Measurements from ENCODE around the gene UNC13B.
"Not testable (repeated sequence)": the region's sequence is repeated elsewhere in the genome, so short reads cannot be mapped to it uniquely, and the experiment has no call there.

UNC13B gene

GRCh38 chr9:35164711-35165110, 2.9 kb downstream of the UNC13B start:
- DNase-seq: no peak

- not testable (repeated sequence) for DNase-seq
These were observed 5.6 kb downstream of the UNC13B start for GRCh38 chr9:35167429-35167828.

GRCh38 chr9:35168963-35169362, 7.2 kb downstream of the UNC13B start:
- DNase-seq: no peak

DNA sequence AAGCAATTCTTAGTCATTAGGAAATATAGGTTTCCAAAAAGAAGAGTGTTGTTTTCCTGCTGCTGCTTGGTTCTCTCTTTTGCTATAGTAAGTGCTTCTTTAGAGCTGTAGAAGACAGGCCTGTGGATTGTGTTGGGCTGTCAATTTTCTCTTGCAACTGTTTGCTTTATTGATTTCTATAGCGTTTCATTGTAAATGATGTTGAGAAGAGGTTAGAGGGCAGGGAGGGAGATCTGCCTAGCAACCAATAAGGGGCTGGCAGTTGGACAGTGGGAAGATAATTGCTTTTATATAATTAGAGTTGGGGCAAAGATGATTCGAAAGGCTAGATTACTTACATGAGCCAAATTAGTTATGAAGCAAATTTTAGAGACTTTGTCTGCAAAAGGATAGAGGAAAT, 11.1 kb downstream of the UNC13B start:
- DNase-seq: no peak

DNA sequence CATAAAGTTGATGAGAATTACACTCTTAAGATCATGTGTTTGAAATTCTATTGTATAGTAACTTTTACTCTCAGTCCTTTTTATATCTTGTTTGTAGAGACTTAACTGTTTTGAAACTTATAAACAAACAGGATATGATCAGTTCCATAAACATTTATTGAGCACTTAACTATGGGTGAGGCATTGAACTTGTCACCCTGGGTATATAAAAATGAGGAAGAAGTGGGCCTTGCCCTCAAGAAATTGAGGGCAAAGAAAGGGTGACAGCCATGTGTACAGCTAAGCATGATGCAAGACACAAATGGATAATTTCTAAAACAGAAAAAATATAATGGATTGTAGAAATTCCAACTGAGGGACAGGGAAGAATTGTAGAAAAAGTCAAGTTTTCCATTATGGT, 15.7 kb downstream of the UNC13B start:
- DNase-seq: no peak

DNA sequence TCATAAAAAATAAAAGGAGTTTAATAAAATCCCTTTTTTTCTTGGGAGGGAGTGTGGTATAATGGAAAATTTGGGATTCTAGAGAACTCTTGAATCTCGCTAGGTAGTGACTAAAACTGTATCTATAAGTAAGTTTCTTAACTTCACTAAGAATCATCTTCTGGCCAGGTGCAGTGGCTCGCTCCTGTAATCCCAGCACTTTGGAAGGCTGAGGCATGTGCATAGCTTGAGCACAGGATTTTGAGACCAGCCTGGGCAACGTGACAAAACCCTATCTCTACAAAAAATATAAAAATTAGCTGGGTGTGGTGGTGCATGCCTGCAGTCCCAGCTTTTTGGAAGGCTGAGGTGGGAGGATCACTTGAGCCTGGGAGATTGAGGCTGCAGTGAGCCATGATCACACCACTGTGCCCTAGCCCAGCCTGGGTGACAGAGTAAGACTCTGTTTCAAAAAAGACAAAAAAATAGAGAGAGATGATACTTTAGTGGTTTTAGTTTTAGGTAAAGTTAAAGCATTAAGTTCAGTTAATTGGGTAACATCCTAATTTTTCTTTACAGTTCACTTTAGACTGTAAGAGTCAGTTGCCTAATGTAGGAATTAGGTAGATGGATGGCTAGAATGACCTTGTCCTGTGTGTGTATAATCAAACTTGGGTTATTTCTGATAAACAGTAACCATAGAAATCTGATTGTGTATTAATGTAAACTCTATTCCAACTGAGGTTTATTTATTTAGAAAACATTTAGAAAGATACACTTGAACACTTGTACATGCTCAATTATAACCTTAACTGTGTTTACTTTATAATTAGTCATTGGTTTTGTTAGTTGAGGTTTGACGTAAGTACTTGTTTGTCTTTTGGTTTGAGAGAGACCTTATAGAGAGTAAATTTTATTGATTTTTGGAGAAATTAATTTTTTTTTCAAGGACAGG, 17.8 kb downstream of the UNC13B start:
- no peak for DNase-seq

GRCh38 chr9:35180801-35181200, 19.0 kb downstream of the UNC13B start:
- no peak for DNase-seq

DNA sequence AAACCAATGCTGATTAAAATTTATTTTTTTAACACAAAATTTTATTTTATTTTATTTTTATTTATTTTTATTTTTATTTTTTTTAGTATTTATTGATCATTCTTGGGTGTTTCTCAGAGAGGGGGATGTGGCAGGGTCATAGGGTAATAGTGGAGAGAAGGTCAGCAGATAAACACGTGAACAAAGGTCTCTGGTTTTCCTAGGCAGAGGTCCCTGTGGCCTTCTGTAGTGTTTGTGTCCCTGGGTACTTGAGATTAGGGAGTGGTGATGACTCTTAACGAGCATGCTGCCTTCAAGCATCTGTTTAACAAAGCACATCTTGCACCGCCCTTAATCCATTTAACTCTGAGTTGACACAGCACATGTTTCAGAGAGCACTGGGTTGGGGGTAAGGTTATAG, 20.6 kb downstream of the UNC13B start:
- DNase-seq: not testable (repeated sequence)

DNA sequence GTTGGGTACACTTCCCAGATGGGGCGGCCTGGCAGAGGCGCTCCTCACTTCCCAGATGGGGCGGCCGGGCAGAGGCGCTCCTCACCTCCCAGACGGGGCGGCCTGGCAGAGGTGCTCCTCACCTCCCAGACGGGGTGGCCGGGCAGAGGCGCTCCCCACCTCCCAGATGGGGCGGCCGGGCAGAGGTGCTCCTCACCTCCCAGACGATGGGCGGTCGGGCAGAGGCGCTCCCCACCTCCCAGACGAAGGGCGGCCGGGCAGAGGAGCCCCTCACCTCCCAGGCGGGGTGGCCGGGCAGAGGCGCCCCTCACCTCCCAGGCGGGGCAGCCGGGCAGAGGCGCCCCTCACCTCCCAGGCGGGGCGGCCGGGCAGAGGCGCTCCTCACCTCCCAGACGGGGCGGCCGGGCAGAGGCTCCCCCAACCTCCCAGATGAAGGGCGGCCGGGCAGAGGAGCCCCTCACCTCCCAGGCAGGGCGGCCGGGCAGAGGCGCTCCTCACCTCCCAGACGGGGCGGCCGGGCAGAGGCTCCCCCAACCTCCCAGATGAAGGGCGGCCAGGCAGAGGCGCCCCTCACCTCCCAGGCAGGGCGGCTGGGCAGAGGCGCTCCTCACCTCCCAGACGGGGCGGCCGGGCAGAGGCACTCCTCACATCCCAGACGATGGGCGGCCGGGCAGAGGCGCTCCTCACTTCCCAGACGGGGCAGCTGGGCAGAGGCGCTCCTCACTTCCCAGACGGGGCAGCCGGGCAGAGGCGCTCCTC, 21.4 kb downstream of the UNC13B start:
- DNase-seq: not testable (repeated sequence)

DNA sequence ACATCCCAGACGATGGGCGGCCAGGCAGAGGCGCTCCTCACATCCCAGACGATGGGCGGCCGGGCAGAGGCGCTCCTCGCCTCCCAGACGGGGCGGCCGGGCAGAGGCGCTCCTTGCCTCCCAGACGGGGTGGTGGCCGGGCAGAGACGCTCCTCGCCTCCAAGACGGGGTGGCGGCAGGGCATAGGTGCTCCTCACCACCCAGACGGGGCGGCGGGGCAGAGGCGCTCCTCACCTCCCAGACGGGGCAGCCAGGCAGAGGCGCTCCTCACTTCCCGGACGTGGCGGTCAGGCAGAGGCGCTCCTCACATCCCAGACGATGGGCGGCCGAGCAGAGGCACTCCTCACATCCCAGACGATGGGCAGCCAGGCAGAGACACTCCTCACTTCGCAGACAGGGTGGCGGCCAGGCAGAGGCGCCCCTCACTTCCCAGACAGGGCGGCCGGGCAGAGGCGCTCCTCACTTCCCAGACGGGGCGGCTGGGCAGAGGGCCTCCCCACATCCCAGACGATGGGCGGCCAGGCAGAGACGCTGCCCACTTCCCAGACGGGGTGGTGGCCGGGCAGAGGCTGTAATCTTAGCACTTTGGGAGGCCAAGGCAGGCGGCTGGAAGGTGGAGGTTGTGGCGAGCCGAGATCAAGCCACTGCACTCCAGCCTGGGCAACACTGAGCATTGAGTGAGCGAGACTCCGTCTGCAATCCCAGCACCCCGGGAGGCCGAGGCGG, 22.1 kb downstream of the UNC13B start:
- not testable (repeated sequence) for DNase-seq

DNA sequence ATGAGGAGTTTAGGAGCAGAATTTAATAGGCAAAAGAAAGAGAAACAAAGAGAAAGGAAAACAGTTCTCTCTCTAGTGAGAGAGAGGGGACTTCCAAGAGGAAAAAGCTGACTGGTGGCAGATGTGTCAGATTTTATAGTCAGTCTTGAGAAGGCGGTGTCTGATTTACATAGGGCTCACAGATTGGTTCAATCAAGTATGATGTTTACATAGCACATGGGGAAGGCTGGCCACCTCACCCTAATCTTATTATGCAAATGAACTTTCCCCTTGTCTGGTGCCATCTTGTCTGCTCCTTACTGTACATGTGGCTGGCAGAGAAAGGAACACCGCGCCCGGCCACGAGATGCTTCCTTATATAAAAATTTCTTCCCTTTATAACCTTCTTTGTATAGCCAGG, 24.7 kb downstream of the UNC13B start:
- DNase-seq: no peak

DNA sequence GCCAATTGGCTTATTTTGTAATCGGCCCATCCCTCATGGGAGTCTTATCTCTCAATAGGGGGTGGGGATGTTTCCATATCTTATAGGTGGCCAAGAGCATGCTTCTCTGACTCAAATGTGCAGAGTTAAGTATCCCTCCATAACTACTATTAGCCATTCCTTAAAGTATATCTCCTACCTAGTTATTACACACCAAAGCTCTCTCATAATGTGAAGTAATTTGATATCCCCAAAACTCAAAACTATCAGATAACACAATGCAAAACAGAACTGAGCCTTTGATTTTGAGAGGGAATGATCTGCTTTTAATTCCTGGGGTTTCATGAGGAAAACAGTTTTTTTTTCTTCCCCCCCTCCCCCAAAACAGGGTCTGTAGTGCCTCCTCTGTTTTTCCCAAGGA, 28.4 kb downstream of the UNC13B start:
- DNase-seq: no peak

DNA sequence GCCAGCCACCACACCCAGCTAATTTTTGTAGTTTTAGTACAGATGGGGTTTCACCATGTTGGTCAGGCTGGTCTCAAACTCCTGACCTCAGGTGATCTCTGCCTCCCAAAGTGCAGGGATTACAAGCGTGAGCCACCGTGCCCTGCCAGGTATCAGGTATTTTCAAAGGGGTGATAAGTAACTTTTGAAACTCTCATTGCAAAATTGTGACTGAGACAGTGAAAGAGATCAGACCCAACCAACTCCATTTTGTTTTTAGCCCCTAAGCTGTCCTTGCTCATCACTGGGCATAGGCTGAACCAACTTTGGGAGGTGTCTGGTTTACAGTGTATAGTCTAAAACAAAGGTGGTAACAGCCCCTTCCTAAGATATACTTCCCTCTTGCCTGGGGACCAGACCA, 29.3 kb downstream of the UNC13B start:
- DNase-seq: no peak

GRCh38 chr9:35193762-35194161, 32.0 kb downstream of the UNC13B start:
- no peak for DNase-seq

GRCh38 chr9:35195683-35196082, 33.9 kb downstream of the UNC13B start:
- DNase-seq: no peak

GRCh38 chr9:35198191-35198590, 36.4 kb downstream of the UNC13B start:
- DNase-seq: no peak

DNA sequence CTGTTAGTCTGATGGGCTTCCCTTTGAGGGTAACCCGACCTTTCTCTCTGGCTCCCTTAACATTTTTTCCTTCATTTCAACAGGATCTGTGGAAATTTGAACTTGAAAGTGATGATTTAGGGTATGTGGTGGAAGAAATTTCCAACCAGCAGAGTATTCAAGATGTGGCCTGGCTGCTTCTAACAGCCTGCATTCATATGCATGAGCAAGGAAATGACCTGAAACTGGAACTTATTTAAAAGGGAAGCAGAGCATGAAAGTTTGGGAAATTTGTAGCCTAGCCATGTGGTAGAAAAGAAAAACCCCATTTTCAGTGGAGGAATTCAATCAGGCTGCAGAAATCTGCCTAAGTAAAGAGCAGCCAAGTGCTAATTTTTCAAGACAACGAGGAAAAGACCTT, 41.7 kb downstream of the UNC13B start:
- no peak for DNase-seq

- DNase-seq: no peak
These were observed 43.5 kb downstream of the UNC13B start for GRCh38 chr9:35205340-35205739.

- no peak for DNase-seq
These were observed 50.0 kb downstream of the UNC13B start for GRCh38 chr9:35211854-35212253.

DNA sequence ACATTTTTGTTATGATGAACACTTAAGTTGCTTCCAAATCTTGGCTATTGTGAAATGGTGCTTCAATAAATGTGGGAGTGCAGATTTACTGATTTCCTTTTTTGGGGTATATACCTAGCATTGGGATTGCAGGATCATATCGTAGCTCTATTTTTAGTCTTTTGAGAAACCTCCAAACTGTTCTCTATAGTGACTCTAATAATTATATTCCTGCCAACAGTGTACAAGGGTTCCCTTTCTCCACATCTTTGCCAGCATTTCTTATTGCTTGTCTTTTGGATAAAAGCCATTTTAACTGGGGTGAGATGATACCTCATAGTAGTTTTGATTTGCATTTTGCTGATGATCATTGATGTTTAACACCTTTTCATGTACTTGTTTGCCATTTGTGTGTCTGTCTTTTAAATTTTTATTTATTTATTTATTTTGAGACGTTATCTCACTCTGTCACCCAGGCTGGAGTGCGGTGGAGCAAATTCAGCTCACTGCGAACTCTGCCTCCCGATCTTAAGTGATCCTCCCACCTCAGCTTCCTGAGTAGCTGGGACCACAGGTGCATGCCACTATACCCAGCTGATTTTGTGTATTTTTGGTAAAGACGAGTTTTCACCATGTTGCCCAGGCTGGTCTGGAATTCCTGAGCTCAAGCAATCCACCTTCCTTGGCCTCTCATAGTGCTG, 59.0 kb downstream of the UNC13B start:
- DNase-seq: no peak

GRCh38 chr9:35225677-35226076, 63.9 kb downstream of the UNC13B start:
- no peak for DNase-seq

GRCh38 chr9:35226651-35227050, 64.8 kb downstream of the UNC13B start:
- no peak for DNase-seq

- no peak for DNase-seq
These were observed 65.5 kb downstream of the UNC13B start for GRCh38 chr9:35227284-35227683.

Data from NCI-H1048 (cell line).